ENCODE data around the gene SLIT3.

The SLIT3 gene

GRCh38 chr5:169080448-169080911, 220.5 kb downstream of the SLIT3 start:
- no peak for DNase-seq (ENCODE audit: low read depth)

GRCh38 chr5:169079697-169080096, 221.2 kb downstream of the SLIT3 start:
- no peak for DNase-seq (ENCODE audit: low read depth)

- no peak for DNase-seq (ENCODE audit: low read depth)
These were observed 226.1 kb downstream of the SLIT3 start for GRCh38 chr5:169074839-169075238.

GRCh38 chr5:169072233-169072632, 228.7 kb downstream of the SLIT3 start:
- no peak for DNase-seq (ENCODE audit: low read depth)

- DNase-seq (ENCODE audit: low read depth) = no peak
These were observed 230.5 kb downstream of the SLIT3 start for GRCh38 chr5:169070413-169070812.

GRCh38 chr5:169067751-169068173, 233.2 kb downstream of the SLIT3 start:
- DNase-seq (ENCODE audit: low read depth) = no peak

- DNase-seq (ENCODE audit: low read depth) = peak; percentile 68
These were observed 235.5 kb downstream of the SLIT3 start for GRCh38 chr5:169065400-169065799.

GRCh38 chr5:169064093-169064492, 236.8 kb downstream of the SLIT3 start:
- peak; percentile 50 for DNase-seq (ENCODE audit: low read depth)

GRCh38 chr5:169063316-169063953, 237.5 kb downstream of the SLIT3 start:
- DNase-seq (ENCODE audit: low read depth) = no peak

GRCh38 chr5:169062690-169063089, 238.2 kb downstream of the SLIT3 start:
- DNase-seq (ENCODE audit: low read depth) = no peak

GRCh38 chr5:169054506-169054905, 246.4 kb downstream of the SLIT3 start:
- no peak for DNase-seq (ENCODE audit: low read depth)

- DNase-seq (ENCODE audit: low read depth) = peak; percentile 56
These were observed 248.7 kb downstream of the SLIT3 start for GRCh38 chr5:169052207-169052606.

GRCh38 chr5:169051351-169051750, 249.6 kb downstream of the SLIT3 start:
- DNase-seq (ENCODE audit: low read depth) = no peak

GRCh38 chr5:169050636-169051035, 250.3 kb downstream of the SLIT3 start:
- DNase-seq (ENCODE audit: low read depth) = no peak

GRCh38 chr5:169050146-169050571, 250.8 kb downstream of the SLIT3 start:
- peak; percentile 31 for DNase-seq (ENCODE audit: low read depth)

- no peak for DNase-seq (ENCODE audit: low read depth)
These were observed 251.2 kb downstream of the SLIT3 start for GRCh38 chr5:169049712-169050111.

- peak; percentile 48 for DNase-seq (ENCODE audit: low read depth)
These were observed 252.5 kb downstream of the SLIT3 start for GRCh38 chr5:169048181-169049125.

- no peak for DNase-seq (ENCODE audit: low read depth)
These were observed 256.0 kb downstream of the SLIT3 start for GRCh38 chr5:169044962-169045361.

GRCh38 chr5:169041180-169041579, 259.8 kb downstream of the SLIT3 start:
- DNase-seq (ENCODE audit: low read depth) = no peak

GRCh38 chr5:169039592-169039991, 261.3 kb downstream of the SLIT3 start:
- no peak for DNase-seq (ENCODE audit: low read depth)

- no peak for DNase-seq (ENCODE audit: low read depth)
These were observed 263.5 kb downstream of the SLIT3 start for GRCh38 chr5:169037466-169037865.

- DNase-seq (ENCODE audit: low read depth) = no peak
These were observed 264.7 kb downstream of the SLIT3 start for GRCh38 chr5:169036079-169036805.

Data from EH (cell line).